ENCODE data around the gene TMEM183A.

Gene TMEM183A

DNA sequence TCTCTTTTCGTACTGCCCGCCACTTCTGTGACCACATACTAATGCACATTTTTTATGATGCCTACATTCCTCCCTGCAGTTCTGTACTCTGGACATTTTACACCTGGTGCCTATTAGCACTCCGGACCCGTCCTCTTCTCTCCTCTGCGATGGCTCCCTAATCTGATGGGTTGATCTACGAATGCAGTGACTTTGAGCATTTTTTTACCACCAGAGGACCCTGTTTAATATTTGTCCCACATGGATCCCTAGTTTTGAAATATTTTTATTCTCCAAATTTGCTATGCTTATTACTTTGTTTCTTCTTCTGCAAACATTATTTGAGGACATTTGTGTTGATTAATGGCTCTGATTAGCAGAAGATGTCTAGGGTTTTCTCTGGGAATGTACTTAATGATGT lies 24.3 kb downstream of the TMEM183A start:
- FAIRE-seq: no peak

DNA sequence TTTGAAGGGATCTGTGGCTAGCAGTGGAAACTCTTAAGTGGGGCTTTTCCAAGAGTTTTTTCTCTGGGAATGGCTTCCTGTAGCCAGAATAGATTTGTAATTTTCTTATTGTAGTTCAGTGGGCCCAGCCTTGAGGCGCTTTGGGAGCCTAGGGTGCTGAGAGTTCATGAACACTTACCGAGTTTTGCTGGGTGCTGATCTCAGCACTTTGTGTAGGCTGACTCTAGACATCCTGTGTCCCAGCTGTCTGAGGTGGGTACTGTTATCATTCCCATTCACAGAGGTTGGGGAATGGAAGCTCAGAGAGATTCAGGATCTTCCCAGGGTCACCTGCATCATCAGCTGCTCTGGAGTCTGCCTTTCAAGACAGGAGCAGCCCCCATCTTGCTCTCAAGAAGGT lies 26.1 kb downstream of the TMEM183A start:
- no peak for FAIRE-seq

DNA sequence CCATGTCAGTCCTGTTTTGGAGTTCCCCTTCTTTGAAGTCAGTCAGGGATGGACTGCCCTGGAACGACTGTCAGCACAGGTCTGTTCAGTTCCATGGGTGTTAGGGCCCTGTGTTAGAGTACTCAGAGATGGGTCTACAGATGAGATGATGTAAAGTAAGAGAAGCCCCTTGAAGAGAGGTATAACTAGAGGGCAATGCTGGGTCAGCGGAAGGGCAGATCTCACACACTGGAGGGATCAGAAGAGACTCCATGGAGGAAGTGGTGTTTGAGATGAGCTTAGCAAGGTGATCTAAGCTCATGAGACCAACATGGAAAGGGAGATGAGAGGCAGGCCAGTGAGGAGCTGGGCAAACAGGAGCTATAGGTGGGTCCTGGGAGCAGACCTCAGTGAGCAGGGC lies 26.7 kb downstream of the TMEM183A start:
- FAIRE-seq: no peak

DNA sequence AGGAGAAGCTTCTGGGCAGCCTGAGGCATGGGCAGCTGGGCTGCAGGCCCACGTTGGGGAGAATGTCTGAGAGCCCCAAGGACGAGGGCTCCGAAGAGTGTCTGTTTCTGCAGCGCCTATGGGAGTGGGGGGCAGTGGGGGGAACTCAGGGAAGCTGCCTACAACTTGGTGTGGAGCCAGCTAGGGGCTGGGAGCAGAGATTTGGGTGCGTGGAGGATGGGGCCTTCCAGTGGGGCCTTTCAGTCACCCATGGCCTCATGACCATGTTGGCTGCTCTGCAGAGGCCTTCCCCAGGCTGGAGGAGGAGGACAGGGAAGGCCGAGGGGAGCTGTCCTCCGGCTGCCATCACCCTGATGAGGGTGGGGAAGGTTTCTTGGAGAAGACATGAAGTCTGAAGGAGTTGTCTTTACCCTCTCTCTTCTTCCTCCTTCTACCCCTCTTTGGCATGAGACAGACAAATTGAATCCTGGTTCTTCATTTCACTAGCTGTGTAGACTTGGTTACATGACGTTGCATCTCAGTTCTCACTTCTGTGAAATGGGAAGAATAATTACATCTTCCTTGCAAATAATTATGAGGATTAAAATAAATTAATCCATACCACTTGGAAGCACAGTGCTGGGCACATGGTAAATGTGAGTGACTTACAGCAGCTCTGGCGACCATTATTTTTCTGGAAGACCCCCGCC lies 27.4 kb downstream of the TMEM183A start:
- no peak for FAIRE-seq

DNA sequence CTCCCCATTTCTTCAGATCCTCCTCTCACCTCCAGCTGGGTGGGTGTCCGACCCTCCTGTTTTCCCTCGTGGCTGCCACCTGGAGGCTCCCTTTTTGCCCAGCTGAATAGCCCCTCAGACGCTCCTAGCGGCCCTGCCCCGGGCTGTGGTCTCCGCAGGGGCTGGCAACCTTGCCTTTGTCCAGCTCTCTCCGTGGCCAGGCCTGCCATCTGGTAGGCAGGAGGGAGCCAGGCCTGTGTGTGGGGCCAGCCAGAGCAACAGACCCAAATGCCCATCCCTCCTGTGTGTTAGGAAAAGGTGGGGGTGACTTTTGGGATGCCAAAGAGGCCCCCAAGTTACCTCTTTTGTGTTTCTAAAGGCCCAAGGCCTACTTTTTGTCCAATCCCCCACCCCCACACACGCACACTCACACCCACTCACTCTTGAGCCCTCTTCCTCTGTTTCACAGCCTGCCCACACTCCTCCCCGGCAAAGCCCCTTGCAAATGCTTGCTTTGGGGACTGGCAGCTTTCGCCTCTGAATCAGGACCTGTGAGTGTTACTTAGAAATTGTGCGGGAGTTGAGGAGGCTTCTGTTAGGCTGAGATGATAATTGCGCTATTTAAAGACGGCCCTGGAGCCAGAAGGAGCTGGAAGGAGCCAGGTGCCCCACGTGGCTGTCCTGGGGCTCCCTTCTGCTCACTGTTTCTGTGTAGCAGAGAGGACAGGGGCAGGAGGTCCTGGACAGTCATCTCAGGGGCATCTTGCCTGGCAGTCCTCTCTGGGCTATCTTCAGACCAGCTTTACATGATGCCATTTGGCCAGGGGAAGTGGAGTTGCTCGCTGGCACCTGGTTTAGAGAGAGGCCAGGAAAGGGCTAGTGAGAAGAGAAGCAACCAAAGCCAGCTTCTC lies 28.2 kb downstream of the TMEM183A start:
- no peak for FAIRE-seq

DNA sequence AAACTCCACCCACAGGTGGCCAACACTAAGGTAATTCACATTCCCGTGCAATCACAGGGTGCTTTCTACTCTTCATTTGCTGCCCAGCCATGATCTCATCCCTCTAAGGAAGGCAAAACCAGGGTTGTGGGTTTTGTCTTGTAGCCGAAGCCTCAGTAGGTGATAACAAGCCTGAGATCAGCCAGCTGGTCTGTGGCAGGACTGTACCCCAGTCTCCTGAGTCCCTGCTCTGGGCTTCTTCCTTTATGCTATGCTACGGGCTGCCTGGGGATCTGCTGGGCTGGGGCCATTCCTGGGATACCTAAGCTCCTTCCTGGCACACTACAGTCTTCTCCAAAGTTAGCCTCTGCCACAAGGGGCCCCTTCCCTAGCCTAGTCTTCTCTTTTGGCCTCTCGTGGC lies 29.0 kb downstream of the TMEM183A start:
- FAIRE-seq: no peak

DNA sequence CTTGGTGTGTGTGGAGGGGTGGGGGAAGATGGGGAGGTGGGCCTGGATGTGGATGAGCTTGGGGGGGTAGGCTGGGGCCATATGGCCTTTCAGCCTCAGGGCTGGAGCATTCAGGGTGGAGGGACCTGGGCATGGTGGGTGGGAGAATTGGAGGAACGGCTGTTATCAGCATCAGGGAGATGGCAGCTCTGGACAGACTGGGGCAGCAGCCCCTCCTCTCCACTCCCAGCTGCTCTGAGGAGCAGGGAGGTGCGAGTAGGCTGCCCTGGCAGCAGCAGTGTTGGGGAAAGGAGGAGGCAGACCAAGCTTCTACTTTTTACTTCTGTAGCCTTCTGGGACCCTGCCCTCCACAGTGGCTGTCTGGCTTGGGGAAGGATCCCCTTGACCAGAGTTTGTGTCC lies 29.4 kb downstream of the TMEM183A start:
- no peak for FAIRE-seq

DNA sequence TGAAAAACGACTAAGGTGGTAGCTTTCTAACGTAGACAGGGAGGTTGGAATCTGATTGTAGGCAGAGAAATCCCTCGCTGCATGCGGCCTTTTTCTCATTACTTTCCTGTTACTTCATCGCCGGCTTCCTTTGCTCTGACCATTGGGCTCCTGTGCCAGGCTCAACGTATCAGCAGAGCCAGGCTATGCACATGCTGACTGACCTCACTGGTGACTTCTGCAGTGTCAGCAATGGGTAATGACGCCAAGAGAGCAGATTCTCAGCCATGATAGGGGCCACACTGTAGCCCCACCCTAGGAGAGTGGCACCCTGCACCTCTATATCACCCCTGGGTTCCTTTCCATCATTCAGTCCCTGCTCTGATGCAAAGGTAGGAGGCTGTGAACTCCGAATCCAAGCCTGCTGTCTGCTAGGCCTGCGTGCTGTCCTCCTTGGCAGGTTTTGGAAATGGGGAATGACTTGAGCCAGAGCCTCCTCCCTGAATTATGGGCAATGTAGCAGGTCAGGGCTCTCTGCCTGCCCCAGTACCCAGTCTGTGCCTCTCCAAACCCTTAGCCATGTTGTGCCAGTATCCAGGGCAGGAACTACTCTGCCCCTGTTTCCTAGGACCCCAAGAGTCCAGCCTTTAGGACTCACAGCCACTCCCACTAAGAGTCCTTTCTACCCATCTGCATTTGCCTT lies 30.5 kb downstream of the TMEM183A start:
- FAIRE-seq: no peak

DNA sequence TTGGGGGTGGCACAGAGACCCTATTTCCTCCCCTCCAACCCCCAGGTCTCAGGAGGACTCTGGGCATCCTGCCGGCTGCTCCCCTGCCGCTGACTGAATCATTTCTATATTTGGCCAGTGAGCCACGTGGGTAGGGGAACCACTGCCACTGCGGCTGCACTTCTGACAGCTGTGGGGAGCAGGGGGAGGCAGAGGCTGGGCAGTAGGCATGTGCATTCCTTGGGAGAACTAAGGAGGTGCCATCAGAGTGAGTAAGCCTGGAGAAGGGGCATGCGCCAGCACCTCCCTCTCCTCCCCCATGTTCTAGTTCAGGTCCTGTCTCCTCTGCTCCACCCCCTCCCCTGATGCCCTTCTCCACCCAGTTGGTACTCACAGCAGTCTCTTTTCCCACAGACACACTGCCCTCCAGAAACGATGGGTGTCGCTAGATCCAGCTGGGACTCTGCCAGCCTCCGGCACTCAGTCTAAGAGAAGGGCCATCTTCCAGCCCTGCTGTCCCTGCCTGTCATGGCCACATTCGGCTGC lies 31.1 kb downstream of the TMEM183A start:
- no peak for FAIRE-seq

DNA sequence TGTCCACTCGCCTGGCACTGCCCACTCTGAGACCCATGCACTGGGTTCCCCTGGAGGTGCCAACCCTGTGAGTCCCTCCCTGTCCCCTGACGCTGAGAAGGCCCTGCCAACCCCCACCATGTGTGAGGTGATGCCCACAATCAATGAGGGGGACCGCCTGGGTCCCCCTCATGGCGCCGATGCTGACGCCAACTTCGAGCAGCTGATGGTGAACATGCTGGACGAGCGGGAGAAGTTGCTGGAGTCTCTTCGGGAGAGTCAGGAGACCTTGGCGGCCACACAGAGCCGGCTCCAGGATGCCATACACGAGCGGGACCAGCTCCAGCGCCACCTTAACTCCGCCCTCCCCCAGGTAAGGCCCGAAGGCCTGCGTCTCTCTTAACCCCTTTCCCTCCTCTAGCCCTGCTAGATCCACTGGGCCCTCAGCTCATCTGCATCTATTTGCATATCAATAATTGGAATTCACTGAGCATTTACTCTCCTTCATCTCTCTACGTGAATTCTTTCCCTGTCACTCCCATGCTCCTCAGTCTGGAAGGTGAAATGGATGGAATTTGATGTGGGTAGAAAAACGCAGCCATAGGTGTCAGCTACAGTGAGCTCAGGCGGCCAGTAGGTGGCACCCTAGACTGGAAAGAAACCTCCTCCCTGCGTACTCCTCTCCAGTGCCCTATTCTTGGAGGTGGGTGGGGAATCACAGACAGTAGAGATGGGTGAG lies 31.9 kb downstream of the TMEM183A start:
- no peak for FAIRE-seq

DNA sequence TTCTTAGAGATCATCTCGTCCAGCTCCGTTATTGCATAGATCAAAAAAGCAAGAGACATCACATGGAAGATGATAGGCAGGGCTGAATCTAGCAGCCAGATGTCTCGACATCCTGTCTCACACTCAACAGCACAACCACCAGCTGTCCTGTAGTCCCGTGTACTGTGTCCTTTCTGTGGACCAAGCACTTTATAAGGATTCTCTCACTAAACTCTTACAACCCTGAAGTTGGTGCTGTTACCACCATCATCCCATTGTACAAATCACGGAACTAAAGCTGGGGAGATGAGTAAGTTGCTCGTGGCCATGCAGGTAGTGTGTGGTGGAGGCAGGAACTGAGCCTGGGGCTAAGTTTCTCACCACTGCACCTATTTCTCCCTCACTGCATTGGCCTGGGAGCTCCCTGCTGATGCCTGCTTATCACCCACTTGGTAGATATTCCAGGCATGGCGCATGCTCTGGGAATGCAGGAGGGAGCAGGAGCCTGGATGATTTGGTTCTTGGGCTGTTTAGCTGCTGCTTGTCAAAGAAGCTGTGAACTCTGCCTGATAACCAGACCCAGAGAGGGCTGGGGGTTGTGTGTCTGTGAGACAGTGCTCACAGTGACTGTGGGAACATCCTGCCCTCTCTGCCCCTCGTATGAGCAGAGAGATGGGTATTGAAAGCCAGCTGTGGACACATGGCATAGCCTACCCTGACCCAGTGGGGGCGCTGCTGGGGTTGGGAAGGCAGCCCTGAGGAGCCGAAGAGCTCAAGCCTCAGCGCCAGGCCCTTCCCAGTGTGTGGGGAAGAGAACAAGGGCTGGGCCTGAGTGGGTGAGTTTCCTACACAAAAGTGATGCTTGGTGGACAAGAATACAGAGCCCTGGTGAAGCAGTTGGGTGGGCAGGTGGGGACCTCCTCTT lies 32.7 kb downstream of the TMEM183A start:
- FAIRE-seq: no peak

DNA sequence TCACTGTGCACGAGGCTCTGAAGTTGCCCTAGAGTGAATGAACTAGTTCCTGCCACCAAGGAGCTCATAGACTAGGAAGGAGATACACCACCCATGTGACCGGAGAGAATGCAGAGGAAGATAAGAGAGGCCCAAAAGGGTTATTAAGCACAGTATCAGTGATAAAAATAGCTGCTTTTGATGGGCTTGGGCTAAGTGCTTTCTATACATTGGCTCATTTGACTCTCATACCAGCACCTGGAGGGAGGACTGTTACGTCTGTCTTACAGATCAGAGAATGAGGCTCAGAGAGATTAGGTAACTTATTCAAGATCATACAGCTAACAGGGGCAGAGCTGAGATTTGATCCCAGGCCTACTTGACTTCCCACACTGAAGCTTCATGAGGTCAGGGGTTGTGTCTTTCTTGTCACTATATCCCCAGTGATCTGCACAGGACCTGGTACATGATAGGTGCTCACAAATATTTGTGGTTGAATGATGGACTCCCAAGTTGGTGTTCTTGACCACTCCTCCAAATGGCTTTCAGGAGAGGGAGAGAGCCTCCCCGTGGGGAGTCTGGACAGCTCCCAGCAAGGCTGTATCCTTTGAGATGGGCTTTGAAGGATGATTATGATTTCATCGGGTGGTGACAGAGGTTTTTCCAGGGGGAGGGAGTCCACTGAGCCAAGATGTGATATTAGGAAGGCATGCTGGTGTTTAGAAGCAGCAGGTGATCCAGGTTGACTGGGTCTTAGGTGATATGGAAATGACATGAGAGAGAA lies 33.5 kb downstream of the TMEM183A start:
- FAIRE-seq: no peak

DNA sequence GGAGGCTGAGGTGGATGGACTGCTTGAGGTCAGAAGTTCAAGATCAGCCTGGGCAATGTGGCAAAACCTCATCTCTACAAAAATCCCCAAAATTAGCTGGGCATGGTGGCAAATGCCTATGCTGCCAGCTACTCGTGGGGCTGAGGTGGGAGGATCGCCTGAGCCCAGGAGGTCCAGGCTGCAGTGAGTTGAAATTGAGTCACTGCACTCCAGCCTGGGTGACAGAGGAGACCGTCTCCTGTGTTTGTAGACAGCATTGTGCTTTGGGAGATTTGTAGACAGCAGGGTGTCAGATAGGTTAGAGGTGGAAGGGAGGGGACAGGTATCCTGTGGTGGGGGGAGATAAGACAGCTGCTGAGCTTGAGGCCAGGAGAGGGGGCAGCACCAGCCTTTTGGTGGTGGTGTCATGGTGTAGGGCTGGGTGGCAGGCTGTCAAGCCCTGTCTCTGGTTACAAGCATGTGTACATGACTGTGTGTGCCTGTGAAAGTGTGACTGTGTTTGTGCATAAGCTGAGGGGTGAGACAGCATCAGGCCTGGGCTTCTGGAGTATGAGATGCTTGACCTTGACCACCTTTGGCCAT lies 34.3 kb downstream of the TMEM183A start:
- FAIRE-seq: no peak

DNA sequence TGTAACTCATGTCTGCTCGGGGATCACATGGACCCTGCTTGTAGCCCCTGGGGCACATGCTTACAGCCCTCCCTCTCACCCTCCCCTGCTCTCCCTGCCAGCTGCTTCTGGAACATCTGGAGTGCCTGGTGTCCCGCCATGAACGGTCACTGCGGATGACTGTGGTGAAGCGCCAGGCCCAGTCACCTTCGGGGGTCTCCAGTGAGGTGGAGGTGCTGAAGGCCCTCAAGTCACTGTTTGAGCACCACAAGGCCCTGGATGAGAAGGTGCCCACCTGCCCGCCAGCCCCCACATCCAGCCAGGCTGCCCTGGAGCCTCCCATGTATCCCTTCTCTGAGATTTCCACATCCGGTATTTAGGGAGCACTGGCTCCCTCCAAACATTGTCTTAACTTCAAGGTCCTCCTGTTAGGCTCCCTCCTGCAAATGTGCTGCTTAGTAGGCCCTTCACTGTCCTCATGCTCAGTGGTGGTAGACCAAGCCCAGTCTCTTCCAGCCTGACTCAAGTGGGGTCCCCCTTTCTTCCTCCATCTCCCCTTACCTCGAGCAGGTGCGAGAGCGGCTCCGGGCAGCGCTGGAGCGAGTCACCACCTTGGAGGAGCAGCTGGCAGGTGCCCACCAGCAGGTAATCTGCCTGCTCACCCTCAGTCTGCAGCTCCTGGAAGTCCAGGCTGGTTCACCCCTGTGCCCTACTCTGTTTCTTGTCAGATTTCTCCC lies 36.8 kb downstream of the TMEM183A start:
- FAIRE-seq: no peak

DNA sequence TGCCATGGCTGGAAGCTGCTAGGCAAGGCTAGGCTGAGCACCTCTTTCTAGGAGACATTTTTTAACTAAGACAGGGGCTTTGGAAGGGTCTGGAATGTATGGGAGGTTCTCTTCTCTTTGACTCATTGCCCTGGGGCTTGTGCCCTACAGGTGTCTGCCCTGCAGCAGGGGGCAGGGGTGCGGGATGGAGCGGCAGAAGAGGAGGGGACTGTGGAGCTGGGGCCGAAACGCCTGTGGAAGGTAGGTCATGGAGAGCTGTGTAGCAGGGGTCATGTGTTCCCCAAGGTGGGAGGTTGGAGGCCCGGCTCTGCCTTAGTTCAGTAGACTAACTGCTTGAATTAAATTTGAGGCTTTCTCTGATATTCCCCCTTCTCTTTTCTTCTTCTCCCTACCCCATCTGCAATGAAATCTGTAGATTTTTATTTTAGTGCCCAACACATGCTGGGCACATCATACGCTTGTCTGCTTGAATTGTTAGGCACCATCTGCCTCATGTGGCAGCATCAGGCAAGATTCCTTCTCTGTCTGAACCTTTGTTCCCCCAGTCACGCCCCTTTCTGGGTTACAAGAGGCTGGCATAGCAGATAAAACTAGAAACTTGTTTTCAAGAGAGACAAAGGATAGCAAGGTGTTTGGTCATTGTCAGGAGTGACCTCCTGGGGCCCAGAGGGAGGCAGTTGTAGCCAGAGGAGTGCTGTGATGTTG lies 37.5 kb downstream of the TMEM183A start:
- FAIRE-seq: no peak

DNA sequence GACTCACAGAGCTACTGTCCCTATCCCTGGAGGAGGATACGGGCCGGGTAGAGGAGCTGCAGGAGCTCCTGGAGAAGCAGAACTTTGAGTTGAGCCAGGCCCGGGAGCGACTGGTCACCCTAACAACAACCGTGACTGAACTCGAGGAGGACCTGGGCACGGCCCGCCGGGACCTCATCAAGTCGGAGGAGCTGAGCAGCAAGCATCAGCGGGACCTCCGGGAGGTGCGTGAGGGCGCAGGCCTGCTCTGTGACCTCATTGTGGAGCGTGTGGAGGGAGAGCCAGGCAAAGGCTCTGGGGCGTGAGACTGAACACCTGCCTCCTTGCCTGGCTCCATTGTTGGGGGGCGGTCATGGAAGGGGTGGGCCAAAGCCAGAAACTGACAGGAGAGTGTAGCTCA lies 38.2 kb downstream of the TMEM183A start:
- no peak for FAIRE-seq

DNA sequence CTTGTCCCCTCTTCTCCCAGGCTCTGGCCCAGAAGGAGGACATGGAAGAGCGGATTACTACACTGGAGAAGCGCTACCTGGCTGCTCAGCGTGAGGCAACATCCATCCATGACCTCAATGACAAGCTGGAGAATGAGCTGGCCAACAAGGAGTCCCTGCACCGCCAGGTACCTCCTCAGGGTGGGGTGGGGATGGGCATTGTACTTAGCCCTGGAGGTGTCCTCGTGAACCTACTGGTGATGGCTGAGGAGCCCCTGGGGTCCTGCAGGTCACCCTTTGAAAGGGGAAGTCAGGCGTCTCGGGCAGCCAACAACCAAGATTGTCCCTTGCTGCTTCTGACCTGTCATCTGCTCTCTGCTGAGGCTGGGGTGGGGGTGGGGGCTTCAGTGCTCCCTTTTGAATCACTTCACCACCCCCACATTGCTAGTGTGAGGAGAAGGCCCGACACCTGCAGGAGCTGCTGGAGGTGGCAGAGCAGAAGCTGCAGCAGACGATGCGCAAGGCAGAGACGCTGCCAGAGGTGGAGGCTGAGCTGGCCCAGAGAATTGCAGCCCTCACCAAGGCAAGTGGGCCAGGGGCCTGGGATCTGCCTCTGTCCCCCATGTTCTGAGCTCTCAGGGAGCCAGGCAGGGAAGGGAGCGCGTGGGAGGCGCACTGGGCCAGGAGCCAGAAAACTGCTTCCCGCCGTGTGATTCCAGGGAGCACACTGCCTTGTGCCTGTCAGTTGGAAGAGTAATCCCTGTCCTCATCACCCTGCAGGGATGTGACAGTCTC lies 38.8 kb downstream of the TMEM183A start:
- no peak for FAIRE-seq

DNA sequence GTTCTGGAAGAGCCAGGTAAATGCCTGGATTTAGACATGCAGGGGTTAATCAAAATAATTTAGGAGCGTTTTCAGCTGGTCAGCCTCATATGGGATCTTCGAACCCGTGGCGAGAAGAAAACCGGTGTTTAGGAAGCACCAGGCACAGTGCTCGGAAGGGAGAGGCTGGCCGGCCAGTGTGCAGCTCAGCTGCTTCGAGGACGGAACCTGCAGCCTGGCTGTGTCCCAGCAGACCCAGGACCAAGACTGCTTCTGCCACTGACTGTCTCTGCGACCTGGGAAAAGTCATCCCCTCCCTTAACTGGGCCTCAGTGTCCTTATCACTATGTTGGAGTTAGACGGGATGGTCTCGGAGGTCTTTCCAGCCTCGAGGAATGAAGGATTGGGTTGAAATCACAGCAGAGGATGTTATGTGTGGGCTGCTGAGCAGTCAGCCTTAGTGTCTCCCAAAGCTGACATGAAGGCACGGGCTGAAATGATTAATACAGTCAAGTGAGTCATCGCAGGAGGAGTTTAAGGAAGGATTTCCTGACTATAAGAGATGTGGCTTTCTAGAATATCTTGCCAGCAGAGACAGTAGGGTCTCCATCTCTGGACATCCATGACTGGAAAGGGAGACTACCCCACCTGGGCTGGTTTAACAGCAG lies 39.9 kb downstream of the TMEM183A start:
- FAIRE-seq: no peak
